ENCODE data around the gene PPP6R3.

Gene PPP6R3

GRCh38 chr11:68440224-68440623 is 20.3 kb upstream of the PPP6R3 start:
- TF ChIP-seq, protein P1, sequence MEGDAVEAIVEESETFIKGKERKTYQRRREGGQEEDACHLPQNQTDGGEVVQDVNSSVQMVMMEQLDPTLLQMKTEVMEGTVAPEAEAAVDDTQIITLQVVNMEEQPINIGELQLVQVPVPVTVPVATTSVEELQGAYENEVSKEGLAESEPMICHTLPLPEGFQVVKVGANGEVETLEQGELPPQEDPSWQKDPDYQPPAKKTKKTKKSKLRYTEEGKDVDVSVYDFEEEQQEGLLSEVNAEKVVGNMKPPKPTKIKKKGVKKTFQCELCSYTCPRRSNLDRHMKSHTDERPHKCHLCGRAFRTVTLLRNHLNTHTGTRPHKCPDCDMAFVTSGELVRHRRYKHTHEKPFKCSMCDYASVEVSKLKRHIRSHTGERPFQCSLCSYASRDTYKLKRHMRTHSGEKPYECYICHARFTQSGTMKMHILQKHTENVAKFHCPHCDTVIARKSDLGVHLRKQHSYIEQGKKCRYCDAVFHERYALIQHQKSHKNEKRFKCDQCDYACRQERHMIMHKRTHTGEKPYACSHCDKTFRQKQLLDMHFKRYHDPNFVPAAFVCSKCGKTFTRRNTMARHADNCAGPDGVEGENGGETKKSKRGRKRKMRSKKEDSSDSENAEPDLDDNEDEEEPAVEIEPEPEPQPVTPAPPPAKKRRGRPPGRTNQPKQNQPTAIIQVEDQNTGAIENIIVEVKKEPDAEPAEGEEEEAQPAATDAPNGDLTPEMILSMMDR (IDR thresholded peaks at IDR 0.05; ENCODE audit: extremely low read depth, insufficient read depth, missing control alignments), result no peak
- no peak for DNase-seq (ENCODE audit: low spot score)
- in situ Hi-C loops (cut with MboI; ENCODE audit: low pct_unique_long_range_greater_than_20kb, low sequenced_read_pairs, unreplicated experiment), result no loop called here

GRCh38 chr11:68441466-68442230 is 18.9 kb upstream of the PPP6R3 start:
- in situ Hi-C loops (cut with MboI; ENCODE audit: low pct_unique_long_range_greater_than_20kb, low sequenced_read_pairs, unreplicated experiment), result no loop called here
- peak; percentile 37 for DNase-seq (ENCODE audit: low spot score)
- TF ChIP-seq, protein P1 (IDR thresholded peaks at IDR 0.05; ENCODE audit: extremely low read depth, insufficient read depth, missing control alignments), result no peak

DNA sequence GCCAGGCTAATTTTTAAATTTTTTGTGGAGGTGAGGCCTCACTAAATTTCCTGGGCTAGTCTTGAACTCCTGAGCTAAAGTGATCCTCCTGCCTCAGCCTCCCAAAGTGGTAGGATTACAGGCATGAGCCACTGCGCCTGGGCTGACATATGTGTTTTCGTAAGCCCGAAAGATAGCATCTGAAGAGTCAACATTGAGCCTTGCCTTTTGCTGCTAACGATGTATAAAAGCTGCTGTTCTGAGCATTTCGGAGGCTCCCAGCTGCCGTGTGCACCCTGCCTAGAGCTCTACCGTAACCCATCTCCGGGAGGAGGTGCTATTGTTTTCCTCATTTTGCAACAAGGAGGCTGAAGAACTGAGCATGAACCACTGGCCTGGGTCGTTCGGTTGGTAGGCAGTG is 18.1 kb upstream of the PPP6R3 start:
- DNase-seq (ENCODE audit: low spot score), result no peak
- in situ Hi-C loops (cut with MboI; ENCODE audit: low pct_unique_long_range_greater_than_20kb, low sequenced_read_pairs, unreplicated experiment), result no loop called here
- TF ChIP-seq, protein P1 (IDR thresholded peaks at IDR 0.05; ENCODE audit: extremely low read depth, insufficient read depth, missing control alignments), result no peak

- in situ Hi-C loops (cut with MboI; ENCODE audit: low pct_unique_long_range_greater_than_20kb, low sequenced_read_pairs, unreplicated experiment), result no loop called here
- DNase-seq (ENCODE audit: low spot score), result no peak
- TF ChIP-seq, protein P1 (IDR thresholded peaks at IDR 0.05; ENCODE audit: extremely low read depth, insufficient read depth, missing control alignments), result no peak
Measured at GRCh38 chr11:68444566-68444965, 16.0 kb upstream of the PPP6R3 start.

GRCh38 chr11:68445531-68446035 is 15.0 kb upstream of the PPP6R3 start:
- TF ChIP-seq, protein P1 (IDR thresholded peaks at IDR 0.05; ENCODE audit: extremely low read depth, insufficient read depth, missing control alignments), result no peak
- in situ Hi-C loops (cut with MboI; ENCODE audit: low pct_unique_long_range_greater_than_20kb, low sequenced_read_pairs, unreplicated experiment), result no loop called here
- no peak for DNase-seq (ENCODE audit: low spot score)

GRCh38 chr11:68446046-68446725 is 14.4 kb upstream of the PPP6R3 start:
- no peak for DNase-seq (ENCODE audit: low spot score)
- TF ChIP-seq, protein P1 (IDR thresholded peaks at IDR 0.05; ENCODE audit: extremely low read depth, insufficient read depth, missing control alignments), result no peak
- in situ Hi-C loops (cut with MboI; ENCODE audit: low pct_unique_long_range_greater_than_20kb, low sequenced_read_pairs, unreplicated experiment), result no loop called here

Data from GM13977 (cell line).